Measurements from ENCODE around the gene LRRC4B.
"Not testable (repeated sequence)": the region's sequence is repeated elsewhere in the genome, so short reads cannot be mapped to it uniquely, and the experiment has no call there.

DNA sequence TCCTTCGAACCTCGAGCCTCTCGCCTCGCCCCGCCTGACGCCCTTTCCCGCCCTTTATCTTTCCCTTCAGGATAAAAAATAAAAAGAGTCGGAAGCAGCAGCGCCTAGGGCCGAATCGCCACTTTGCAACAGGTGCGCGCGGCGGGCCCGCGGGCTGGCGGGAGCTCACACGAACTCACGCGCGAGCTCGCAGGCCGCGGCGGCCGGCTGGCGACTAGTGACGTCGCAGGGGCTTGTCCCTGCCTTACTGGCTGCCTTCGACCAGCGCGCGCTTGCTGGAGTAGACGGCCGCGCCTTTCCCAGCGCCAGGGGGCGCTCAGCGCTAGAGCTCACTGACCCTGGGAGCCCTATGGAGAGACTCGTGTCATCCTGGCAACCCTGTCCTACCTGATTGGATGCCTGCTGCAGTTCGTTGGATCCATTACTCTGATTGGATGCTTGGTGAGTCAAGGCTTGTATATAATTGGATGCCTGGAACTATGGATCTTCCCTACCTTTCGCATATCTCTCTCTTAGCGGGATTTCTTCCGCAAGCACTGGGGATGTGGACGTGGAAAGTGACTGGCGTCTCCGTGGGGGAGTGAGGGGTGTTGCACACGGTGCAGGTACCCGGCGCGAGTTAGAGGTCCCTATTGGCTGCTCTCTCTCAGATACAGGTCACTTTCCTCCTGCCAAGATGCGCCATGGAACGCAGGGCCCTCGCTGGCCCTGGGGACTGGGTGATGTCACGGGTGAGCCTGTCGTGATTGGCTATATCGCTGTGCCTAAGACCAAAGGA lies 38.0 kb upstream of the LRRC4B start:
- TF ChIP-seq, protein P1, sequence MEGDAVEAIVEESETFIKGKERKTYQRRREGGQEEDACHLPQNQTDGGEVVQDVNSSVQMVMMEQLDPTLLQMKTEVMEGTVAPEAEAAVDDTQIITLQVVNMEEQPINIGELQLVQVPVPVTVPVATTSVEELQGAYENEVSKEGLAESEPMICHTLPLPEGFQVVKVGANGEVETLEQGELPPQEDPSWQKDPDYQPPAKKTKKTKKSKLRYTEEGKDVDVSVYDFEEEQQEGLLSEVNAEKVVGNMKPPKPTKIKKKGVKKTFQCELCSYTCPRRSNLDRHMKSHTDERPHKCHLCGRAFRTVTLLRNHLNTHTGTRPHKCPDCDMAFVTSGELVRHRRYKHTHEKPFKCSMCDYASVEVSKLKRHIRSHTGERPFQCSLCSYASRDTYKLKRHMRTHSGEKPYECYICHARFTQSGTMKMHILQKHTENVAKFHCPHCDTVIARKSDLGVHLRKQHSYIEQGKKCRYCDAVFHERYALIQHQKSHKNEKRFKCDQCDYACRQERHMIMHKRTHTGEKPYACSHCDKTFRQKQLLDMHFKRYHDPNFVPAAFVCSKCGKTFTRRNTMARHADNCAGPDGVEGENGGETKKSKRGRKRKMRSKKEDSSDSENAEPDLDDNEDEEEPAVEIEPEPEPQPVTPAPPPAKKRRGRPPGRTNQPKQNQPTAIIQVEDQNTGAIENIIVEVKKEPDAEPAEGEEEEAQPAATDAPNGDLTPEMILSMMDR (IDR thresholded peaks at IDR 0.05): not testable (repeated sequence)
- not testable (repeated sequence) for TF ChIP-seq POLR2A (IDR thresholded peaks at IDR 0.05)
